ENCODE data around the gene PMPCA. TPM values are rescaled to one million over a fixed set of nuclear protein-coding genes. Genes with fewer than 3 reads are reported as not detected.

PMPCA gene
- total and polyA plus RNA-seq, 4 donors, result 27.0 to 75.6 (median 41.6) TPM

DNA sequence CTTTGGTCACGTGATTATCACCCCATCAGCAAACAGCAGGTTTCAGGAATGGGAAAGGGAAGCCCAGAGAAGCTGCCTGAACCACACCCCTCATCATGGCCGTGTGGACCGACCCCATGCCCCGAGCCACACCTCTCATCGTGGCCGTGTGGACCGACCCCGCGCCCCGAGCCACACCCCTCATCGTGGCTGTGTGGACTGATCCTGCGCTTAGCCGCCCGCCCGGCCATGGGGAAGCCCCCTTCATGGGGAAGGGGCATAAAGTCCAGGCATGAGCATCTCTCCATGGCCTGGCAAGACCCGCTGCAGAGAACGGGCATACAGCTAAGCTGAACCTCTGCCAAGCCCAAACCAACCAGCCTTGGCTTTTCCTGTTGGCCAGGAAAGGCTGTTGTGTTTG, 16.9 kb upstream of the PMPCA start:
- no peak overlapping the region for H3K9ac ChIP-seq (ENCODE audit: low read depth in 1 of 2, low read length in 2 of 2)
- peaks cover 10 to 35% (median 24%) of the 10 kb centered on the region in 4 donors for H3K4me1 ChIP-seq (ENCODE audit: control insufficient read depth in 4 of 4, insufficient read depth in 4 of 4, low read length in 3 of 4)
- TF ChIP-seq FOXA1 (IDR thresholded peaks at IDR 0.05), result no peak
- no peak for TF ChIP-seq RXRA (IDR thresholded peaks at IDR 0.05)
- WGBS, result 90% methylated on average over 17 of the region's 17 CpGs
- H3K9me3 ChIP-seq (ENCODE audit: control insufficient read depth in 4 of 4, low read length in 3 of 4), result no peaks in the 10 kb centered on the region
- H3K4me3 ChIP-seq (ENCODE audit: low read depth in 1 of 3, low read length in 3 of 3), result no peak overlapping the region
- no peak overlapping the region for H3K27ac ChIP-seq (ENCODE audit: low read depth in 1 of 2, low read length in 2 of 2)
- H3K36me3 ChIP-seq (ENCODE audit: control insufficient read depth in 4 of 4, insufficient read depth in 3 of 4, low read depth in 1 of 4, low read length in 3 of 4), result peaks cover 4 to 50% (median 25%) of the 10 kb centered on the region in 4 donors
- no peaks in the 10 kb centered on the region for H3K27me3 ChIP-seq (ENCODE audit: control insufficient read depth in 4 of 4, insufficient read depth in 4 of 4, low read length in 3 of 4)
- no peak for DNase-seq (ENCODE audit: low spot score)

DNA sequence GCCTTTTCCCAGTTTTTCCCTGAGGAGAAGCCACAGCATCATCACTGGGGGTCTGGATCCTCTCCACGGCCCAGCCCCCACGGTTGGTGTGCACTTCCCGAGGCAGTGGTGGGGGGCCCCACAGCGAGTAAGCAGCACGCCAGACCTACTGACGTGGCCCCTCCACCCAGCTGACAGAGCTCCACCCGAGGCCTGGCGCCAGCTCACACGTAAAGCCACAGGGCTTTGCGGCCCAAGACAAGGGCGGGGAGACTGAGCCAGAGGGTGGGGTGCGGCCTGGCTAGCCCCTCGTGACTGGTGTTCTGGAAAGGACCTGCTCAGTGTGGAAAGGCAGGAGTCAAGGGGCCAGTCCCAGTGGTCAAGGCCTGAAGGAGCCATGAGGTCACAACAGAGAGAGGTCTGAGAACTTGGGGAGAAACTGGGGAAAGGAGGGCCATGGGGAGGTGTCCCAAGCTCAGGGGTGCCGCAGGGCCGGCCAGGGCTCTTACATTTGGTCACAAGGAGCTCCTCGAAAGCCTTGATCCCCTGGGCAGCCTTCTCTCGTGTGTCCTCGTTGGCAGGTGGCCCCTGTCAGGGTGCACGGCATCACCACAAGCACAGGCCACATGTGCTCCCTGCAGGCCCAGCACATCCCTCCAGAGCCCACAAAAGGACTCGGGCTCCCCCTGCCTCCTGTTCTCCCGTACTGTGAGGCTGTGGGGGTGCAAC, 16.0 kb upstream of the PMPCA start:
- Histone ChIP-seq H3K9me3 (ENCODE audit: control insufficient read depth in 4 of 4, low read length in 3 of 4) (no peaks in the 10 kb centered on the region), H3K9ac (ENCODE audit: low read depth in 1 of 2, low read length in 2 of 2) (no peak overlapping the region), H3K27ac (ENCODE audit: low read depth in 1 of 2, low read length in 2 of 2) (no peak overlapping the region), H3K4me1 (ENCODE audit: control insufficient read depth in 4 of 4, insufficient read depth in 4 of 4, low read length in 3 of 4) (peaks cover 10 to 44% (median 33%) of the 10 kb centered on the region in 4 donors), H3K4me3 (ENCODE audit: low read depth in 1 of 3, low read length in 3 of 3) (no peak overlapping the region), H3K36me3 (ENCODE audit: control insufficient read depth in 4 of 4, insufficient read depth in 3 of 4, low read depth in 1 of 4, low read length in 3 of 4) (peaks cover 2 to 41% (median 20%) of the 10 kb centered on the region in 4 donors), H3K27me3 (ENCODE audit: control insufficient read depth in 4 of 4, insufficient read depth in 4 of 4, low read length in 3 of 4) (no peaks in the 10 kb centered on the region)
- TF ChIP-seq, protein P1, sequence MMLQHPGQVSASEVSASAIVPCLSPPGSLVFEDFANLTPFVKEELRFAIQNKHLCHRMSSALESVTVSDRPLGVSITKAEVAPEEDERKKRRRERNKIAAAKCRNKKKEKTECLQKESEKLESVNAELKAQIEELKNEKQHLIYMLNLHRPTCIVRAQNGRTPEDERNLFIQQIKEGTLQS (IDR thresholded peaks at IDR 0.05), result no peak
- TF ChIP-seq HNF4G (IDR thresholded peaks at IDR 0.05) (no peak), JUND (IDR thresholded peaks at IDR 0.05) (no peak)
- TF ChIP-seq, protein P2, sequence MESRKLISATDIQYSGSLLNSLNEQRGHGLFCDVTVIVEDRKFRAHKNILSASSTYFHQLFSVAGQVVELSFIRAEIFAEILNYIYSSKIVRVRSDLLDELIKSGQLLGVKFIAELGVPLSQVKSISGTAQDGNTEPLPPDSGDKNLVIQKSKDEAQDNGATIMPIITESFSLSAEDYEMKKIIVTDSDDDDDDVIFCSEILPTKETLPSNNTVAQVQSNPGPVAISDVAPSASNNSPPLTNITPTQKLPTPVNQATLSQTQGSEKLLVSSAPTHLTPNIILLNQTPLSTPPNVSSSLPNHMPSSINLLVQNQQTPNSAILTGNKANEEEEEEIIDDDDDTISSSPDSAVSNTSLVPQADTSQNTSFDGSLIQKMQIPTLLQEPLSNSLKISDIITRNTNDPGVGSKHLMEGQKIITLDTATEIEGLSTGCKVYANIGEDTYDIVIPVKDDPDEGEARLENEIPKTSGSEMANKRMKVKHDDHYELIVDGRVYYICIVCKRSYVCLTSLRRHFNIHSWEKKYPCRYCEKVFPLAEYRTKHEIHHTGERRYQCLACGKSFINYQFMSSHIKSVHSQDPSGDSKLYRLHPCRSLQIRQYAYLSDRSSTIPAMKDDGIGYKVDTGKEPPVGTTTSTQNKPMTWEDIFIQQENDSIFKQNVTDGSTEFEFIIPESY (IDR thresholded peaks at IDR 0.05), result no peak
- no peak for DNase-seq (ENCODE audit: low spot score)
- 96% methylated on average over 21 of the region's 21 CpGs for WGBS

DNA sequence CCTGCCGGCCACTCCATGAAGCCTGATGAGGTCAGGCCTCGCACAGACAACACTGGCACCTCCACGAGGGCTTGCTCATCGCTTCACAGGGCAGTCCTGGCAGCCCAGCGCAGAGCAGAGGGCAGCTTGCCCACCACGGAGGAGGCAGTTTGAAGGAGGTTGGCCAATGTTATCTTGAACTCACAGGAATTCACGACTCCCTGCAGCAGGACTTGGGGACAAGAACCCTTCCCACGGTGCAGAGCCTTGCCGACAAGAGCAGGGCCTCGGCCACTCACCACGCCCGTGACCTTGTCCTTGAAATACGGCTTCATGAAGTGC, 15.5 kb upstream of the PMPCA start:
- TF ChIP-seq SP1 (IDR thresholded peaks at IDR 0.05) (no peak), JUND (IDR thresholded peaks at IDR 0.05) (no peak), FOXA2 (IDR thresholded peaks at IDR 0.05) (no peak)
- no peak for DNase-seq (ENCODE audit: low spot score)
- WGBS, result 89% methylated on average over 13 of the region's 13 CpGs
- H3K4me1 ChIP-seq (ENCODE audit: control insufficient read depth in 4 of 4, insufficient read depth in 4 of 4, low read length in 3 of 4), result peaks cover 10 to 47% (median 34%) of the 10 kb centered on the region in 4 donors
- peaks cover 0 to 37% (median 18%) of the 10 kb centered on the region in 4 donors for H3K36me3 ChIP-seq (ENCODE audit: control insufficient read depth in 4 of 4, insufficient read depth in 3 of 4, low read depth in 1 of 4, low read length in 3 of 4)
- H3K27me3 ChIP-seq (ENCODE audit: control insufficient read depth in 4 of 4, insufficient read depth in 4 of 4, low read length in 3 of 4), result no peaks in the 10 kb centered on the region
- H3K9me3 ChIP-seq (ENCODE audit: control insufficient read depth in 4 of 4, low read length in 3 of 4), result no peaks in the 10 kb centered on the region
- no peak overlapping the region for H3K9ac ChIP-seq (ENCODE audit: low read depth in 1 of 2, low read length in 2 of 2)
- no peak overlapping the region for H3K4me3 ChIP-seq (ENCODE audit: low read depth in 1 of 3, low read length in 3 of 3)
- peak overlapping the region in 1 of 2 donors; percentile 78 for H3K27ac ChIP-seq (ENCODE audit: low read depth in 1 of 2, low read length in 2 of 2)

DNA sequence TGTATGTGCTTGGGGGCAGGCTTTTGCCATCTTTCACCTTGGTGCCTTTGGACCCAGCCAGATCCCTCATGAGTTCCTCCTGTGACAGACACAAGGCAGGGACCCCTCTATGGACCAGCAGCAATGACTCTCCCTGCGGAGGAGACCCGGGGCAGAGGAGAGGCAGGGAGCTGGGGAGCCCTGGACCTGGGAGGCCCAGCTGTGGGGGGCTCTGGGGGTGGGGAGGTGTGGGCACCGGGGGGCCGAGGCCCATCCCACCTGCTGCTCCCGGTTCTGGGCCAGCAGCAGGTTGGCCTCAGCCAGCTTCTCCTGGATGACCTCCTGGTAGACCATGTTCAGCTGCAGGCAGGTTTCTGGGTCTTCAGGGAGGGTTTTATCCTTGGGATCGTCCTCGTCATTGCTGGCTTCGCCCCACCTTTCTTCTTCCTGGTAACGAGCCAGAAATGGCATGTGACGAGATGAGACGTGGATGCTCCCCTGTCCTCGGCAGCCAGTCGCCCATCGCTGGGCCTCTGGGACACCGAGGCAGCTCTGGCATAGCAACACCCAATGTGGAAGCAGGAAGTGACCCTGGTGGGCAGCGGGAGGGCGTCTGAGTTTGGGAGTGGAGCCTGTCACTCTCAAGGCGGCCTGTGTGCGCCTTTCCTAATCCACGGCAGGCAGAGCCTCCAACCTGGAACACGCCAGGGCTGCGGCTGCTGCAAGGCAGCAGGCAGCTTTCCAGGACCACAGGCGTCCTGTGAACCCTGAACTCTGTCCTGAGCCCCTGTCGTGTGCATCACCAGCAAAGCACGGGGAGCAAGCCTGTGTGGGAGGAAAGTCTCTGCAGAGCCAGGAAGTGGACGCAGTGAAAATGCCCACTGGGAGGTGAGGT, 14.9 kb upstream of the PMPCA start:
- no peaks in the 10 kb centered on the region for H3K9me3 ChIP-seq (ENCODE audit: control insufficient read depth in 4 of 4, low read length in 3 of 4)
- no peak for DNase-seq (ENCODE audit: low spot score)
- peak overlapping the region; percentile 78 to 84 for H3K27ac ChIP-seq (ENCODE audit: low read depth in 1 of 2, low read length in 2 of 2)
- H3K27me3 ChIP-seq (ENCODE audit: control insufficient read depth in 4 of 4, insufficient read depth in 4 of 4, low read length in 3 of 4), result no peaks in the 10 kb centered on the region
- peaks cover 10 to 52% (median 38%) of the 10 kb centered on the region in 4 donors for H3K4me1 ChIP-seq (ENCODE audit: control insufficient read depth in 4 of 4, insufficient read depth in 4 of 4, low read length in 3 of 4)
- 45% methylated on average over 26 of the region's 26 CpGs for WGBS
- H3K9ac ChIP-seq (ENCODE audit: low read depth in 1 of 2, low read length in 2 of 2), result peak overlapping the region in 1 of 2 donors; percentile 2
- no peak overlapping the region for H3K4me3 ChIP-seq (ENCODE audit: low read depth in 1 of 3, low read length in 3 of 3)
- H3K36me3 ChIP-seq (ENCODE audit: control insufficient read depth in 4 of 4, insufficient read depth in 3 of 4, low read depth in 1 of 4, low read length in 3 of 4), result peaks cover 0 to 36% (median 17%) of the 10 kb centered on the region in 4 donors
- TF ChIP-seq SP1 (IDR thresholded peaks at IDR 0.05) (peak; percentile 83), YY1 (IDR thresholded peaks at IDR 0.05) (peak; percentile 78), TAF1 (conservative IDR thresholded peaks at IDR 0.05) (no peak), GABPA (IDR thresholded peaks at IDR 0.05 in 1 of 2, conservative IDR thresholded peaks at IDR 0.05 in 1 of 2) (peak in 1 of 2 donors; percentile 79), HNF4A (conservative IDR thresholded peaks at IDR 0.05) (peak; percentile 88 to 97), FOXA1 (IDR thresholded peaks at IDR 0.05) (peak; percentile 45), HNF4G (IDR thresholded peaks at IDR 0.05) (no peak), RXRA (IDR thresholded peaks at IDR 0.05) (peak; percentile 76 to 89)
- TF ChIP-seq, protein P1 (IDR thresholded peaks at IDR 0.05), result no peak
- TF ChIP-seq, protein P3, sequence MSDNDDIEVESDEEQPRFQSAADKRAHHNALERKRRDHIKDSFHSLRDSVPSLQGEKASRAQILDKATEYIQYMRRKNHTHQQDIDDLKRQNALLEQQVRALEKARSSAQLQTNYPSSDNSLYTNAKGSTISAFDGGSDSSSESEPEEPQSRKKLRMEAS (IDR thresholded peaks at IDR 0.05), result peak; percentile 80
- TF ChIP-seq, protein P4, sequence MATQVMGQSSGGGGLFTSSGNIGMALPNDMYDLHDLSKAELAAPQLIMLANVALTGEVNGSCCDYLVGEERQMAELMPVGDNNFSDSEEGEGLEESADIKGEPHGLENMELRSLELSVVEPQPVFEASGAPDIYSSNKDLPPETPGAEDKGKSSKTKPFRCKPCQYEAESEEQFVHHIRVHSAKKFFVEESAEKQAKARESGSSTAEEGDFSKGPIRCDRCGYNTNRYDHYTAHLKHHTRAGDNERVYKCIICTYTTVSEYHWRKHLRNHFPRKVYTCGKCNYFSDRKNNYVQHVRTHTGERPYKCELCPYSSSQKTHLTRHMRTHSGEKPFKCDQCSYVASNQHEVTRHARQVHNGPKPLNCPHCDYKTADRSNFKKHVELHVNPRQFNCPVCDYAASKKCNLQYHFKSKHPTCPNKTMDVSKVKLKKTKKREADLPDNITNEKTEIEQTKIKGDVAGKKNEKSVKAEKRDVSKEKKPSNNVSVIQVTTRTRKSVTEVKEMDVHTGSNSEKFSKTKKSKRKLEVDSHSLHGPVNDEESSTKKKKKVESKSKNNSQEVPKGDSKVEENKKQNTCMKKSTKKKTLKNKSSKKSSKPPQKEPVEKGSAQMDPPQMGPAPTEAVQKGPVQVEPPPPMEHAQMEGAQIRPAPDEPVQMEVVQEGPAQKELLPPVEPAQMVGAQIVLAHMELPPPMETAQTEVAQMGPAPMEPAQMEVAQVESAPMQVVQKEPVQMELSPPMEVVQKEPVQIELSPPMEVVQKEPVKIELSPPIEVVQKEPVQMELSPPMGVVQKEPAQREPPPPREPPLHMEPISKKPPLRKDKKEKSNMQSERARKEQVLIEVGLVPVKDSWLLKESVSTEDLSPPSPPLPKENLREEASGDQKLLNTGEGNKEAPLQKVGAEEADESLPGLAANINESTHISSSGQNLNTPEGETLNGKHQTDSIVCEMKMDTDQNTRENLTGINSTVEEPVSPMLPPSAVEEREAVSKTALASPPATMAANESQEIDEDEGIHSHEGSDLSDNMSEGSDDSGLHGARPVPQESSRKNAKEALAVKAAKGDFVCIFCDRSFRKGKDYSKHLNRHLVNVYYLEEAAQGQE (IDR thresholded peaks at IDR 0.05), result peak; percentile 63

Measured in liver (tissue), 9 donors.